Osteoblast (primary cell): ENCODE results near the gene MED12. TPM values are rescaled to one million over a fixed set of nuclear protein-coding genes. Genes with fewer than 3 reads are reported as not detected.

ENCODE experiments used
- DNase-seq: peaks from one replicate; pipeline ENCODE4 v3.0.0; 2011; ENCODE audit warnings: low spot score, mixed read lengths; ENCODE audit not compliant: insufficient read length; ENCODE audit errors: missing footprints
- H2AFZ ChIP-seq: 2 replicates; pipeline ENCODE4 v1.6.0; 2011; ENCODE audit warnings: mild to moderate bottlenecking, low read length
- H3K27ac ChIP-seq: 2 replicates; pipeline ENCODE4 v1.5.1; 2011; ENCODE audit warnings: mild to moderate bottlenecking, low read depth, low read length, moderate library complexity
- H3K27me3 ChIP-seq: 2 replicates; pipeline ENCODE4 v1.6.0; 2012; ENCODE audit warnings: mild to moderate bottlenecking, control low read depth, inconsistent platforms, low read length, moderate library complexity; ENCODE audit not compliant: insufficient read depth
- H3K36me3 ChIP-seq: 2 replicates; pipeline ENCODE4 v1.5.1; 2011; ENCODE audit warnings: mild to moderate bottlenecking, low read length, control low read depth, moderate library complexity; ENCODE audit not compliant: insufficient read depth
- H3K4me1 ChIP-seq: 2 replicates; pipeline ENCODE4 v1.5.1; 2011; ENCODE audit warnings: mild to moderate bottlenecking, low read length, control low read depth, moderate library complexity; ENCODE audit not compliant: insufficient read depth
- H3K4me2 ChIP-seq: 2 replicates; pipeline ENCODE4 v1.6.0; 2011; ENCODE audit warnings: mild to moderate bottlenecking, low read length; ENCODE audit not compliant: insufficient read depth
- H3K4me3 ChIP-seq: fragments of 200-600 bp; sonication (generic); 3 replicates; pipeline ENCODE4 v1.5.1; 2012; ENCODE audit warnings: mild to moderate bottlenecking, low read length, inconsistent platforms; ENCODE audit not compliant: insufficient read depth
- H3K79me2 ChIP-seq: 2 replicates; pipeline ENCODE4 v1.6.0; 2012; ENCODE audit warnings: mild to moderate bottlenecking, low read length, control low read depth, inconsistent platforms; ENCODE audit not compliant: insufficient read depth
- H3K9me3 ChIP-seq: 2 replicates; pipeline ENCODE4 v1.5.1; 2011; ENCODE audit warnings: low read depth, low read length, control low read depth
- H4K20me1 ChIP-seq: 2 replicates; pipeline ENCODE4 v1.6.0; 2012; ENCODE audit warnings: mild to moderate bottlenecking, low read length, control low read depth; ENCODE audit not compliant: insufficient read depth
- small RNA-seq: library from RNA; depleted of rRNA; stranded (forward); fragments of <200 nt; gene quantifications from one replicate; pipeline ENCODE3, GENCODE V24; 2012
- total RNA-seq: library from RNA; depleted of rRNA; stranded (reverse); fragments of >200 nt; gene quantifications from 2 replicates; pipeline ENCODE4 v1.2.3, GENCODE V29; 2012
- TF ChIP-seq, protein P1 (sequence below): IDR thresholded peaks from 2 replicates; pipeline ENCODE4 v1.5.1; 2011; ENCODE audit warnings: mild to moderate bottlenecking, low read depth, low read length, moderate library complexity; ENCODE audit errors: extremely low read depth

Gene MED12
- total RNA-seq, 1 donor = 24.2 TPM

DNA sequence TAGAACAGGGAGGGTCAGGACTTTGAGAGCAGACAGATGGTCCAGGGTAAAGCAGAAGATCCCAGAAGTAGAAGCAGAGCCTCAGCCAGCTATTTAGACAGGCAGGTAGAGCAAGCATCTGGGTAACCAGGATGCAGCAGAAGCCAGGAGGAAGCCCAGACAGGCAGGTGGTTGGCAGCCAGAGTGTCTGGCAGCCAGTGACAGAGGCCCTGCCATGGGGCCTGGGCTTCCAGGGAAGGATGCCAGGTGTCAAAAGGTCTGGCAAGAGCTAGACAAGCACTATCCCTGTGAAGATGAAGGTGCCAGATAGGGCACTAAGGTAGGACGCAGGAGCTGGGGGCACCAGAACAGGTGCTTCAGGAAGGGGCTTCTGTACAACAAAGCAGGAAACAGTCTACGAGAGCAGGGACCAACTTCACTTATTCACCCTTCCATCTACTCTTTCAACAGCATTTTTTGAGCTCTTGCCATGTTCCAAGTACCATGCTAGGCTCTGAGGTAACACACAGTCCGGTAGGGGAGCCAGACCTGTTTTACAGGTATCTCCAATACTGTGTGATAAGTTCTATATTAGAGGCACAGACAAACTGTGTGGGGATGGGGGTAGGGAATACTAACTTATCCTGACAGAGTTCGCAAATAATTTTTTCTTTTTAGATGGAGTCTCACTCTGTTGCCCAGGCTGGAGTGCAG is 66.6 kb downstream of the MED12 start:
- TF ChIP-seq, protein P1, sequence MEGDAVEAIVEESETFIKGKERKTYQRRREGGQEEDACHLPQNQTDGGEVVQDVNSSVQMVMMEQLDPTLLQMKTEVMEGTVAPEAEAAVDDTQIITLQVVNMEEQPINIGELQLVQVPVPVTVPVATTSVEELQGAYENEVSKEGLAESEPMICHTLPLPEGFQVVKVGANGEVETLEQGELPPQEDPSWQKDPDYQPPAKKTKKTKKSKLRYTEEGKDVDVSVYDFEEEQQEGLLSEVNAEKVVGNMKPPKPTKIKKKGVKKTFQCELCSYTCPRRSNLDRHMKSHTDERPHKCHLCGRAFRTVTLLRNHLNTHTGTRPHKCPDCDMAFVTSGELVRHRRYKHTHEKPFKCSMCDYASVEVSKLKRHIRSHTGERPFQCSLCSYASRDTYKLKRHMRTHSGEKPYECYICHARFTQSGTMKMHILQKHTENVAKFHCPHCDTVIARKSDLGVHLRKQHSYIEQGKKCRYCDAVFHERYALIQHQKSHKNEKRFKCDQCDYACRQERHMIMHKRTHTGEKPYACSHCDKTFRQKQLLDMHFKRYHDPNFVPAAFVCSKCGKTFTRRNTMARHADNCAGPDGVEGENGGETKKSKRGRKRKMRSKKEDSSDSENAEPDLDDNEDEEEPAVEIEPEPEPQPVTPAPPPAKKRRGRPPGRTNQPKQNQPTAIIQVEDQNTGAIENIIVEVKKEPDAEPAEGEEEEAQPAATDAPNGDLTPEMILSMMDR = no peak
- Histone ChIP-seq H3K27ac (no peak overlapping the region), H3K27me3 (peaks cover 3% of the 10 kb centered on the region), H3K36me3 (no peaks in the 10 kb centered on the region), H3K4me2 (no peak overlapping the region), H3K79me2 (no peaks in the 10 kb centered on the region), H3K9me3 (no peaks in the 10 kb centered on the region), H2AFZ (no peak overlapping the region), H3K4me3 (no peak overlapping the region), H3K4me1 (peaks cover 5% of the 10 kb centered on the region), H4K20me1 (no peaks in the 10 kb centered on the region)
- no peak for DNase-seq

DNA sequence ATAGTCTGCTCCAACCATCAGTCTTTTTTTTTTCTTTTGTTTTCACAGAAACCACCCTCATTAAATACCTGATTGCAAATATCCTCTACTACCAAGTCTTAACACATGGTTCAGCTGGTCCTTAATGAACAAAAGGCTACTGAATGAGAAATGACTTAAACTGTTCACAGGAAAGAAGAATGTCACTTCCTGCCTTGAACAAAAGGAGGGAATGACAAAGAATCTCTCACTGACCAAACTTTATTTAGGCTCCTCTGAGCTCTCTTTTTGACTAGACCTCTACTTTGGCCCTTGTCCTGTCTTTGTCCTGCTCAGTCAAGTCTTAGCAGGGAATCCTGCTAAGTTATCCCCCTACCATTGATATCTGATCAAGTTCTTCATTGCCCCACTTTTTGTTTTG is 72.9 kb downstream of the MED12 start:
- H3K4me3 ChIP-seq = no peak overlapping the region
- no peak overlapping the region for H3K27ac ChIP-seq
- H3K4me2 ChIP-seq = no peak overlapping the region
- H3K36me3 ChIP-seq = no peaks in the 10 kb centered on the region
- H2AFZ ChIP-seq = no peak overlapping the region
- H3K27me3 ChIP-seq = peaks cover 3% of the 10 kb centered on the region
- no peaks in the 10 kb centered on the region for H3K79me2 ChIP-seq
- no peaks in the 10 kb centered on the region for H3K9me3 ChIP-seq
- no peak for DNase-seq
- no peaks in the 10 kb centered on the region for H4K20me1 ChIP-seq
- H3K4me1 ChIP-seq = no peaks in the 10 kb centered on the region
- TF ChIP-seq, protein P1 = no peak

Small RNA genes within 50 kb of the gene (small RNA-seq; reads per million reads assigned to genes)
- not detected for gene CXorf65

Other genes starting within 250 kb of the MED12 start
- not detected in 2 replicates for gene TEX11, start 209.9 kb upstream of the MED12 start, total RNA-seq
- not detected in 2 replicates for gene SLC7A3, start 187.5 kb upstream of the MED12 start, total RNA-seq
- 64.5 and 67.7 TPM in 2 replicates for gene SNX12, start 50.3 kb upstream of the MED12 start, total RNA-seq
- 6.8 and 7.6 TPM in 2 replicates for gene FOXO4, start 22.7 kb upstream of the MED12 start, total RNA-seq
- not detected in 2 replicates for gene CXorf65, start 11.9 kb upstream of the MED12 start, total RNA-seq
- not detected in 2 replicates for gene IL2RG, start 7.0 kb upstream of the MED12 start, total RNA-seq
- 0.29 and 0.36 TPM in 2 replicates for gene NLGN3, start 26.2 kb downstream of the MED12 start, total RNA-seq
- not detected in 2 replicates for gene GJB1, start 104.6 kb downstream of the MED12 start, total RNA-seq
- gene ZMYM3, start 135.5 kb downstream of the MED12 start, total RNA-seq = 15.6 TPM in 2 replicates
- gene NONO, start 165.0 kb downstream of the MED12 start, total RNA-seq = 443 and 478 TPM in 2 replicates
- gene ITGB1BP2, start 183.2 kb downstream of the MED12 start, total RNA-seq = 1.1 and 1.5 TPM in 2 replicates
- 25.0 and 31.1 TPM in 2 replicates for gene TAF1, start 247.8 kb downstream of the MED12 start, total RNA-seq